ENCODE data around the gene HMCN2.

GRCh38 chr9:130380920-130381469, 115.4 kb downstream of the HMCN2 start:
- TF ChIP-seq CTCF (IDR thresholded peaks at IDR 0.05), result no peak
- no peak for TF ChIP-seq POLR2A (IDR thresholded peaks at IDR 0.05)
- TF ChIP-seq EP300 (IDR thresholded peaks at IDR 0.05), result no peak

All from ovary (tissue), 3 donors.